HG02678 (cell line): ENCODE measurements around the gene MED26.

Experiments
- ATAC-seq: cut with Tn5 transposase; IDR thresholded peaks from one replicate; pipeline ENCODE4 v1.9.1; 2021; ENCODE audit warnings: mild to moderate bottlenecking, moderate library complexity; ENCODE audit not compliant: unreplicated experiment

MED26 gene

GRCh38 chr19:16650821-16651220 is 22.8 kb upstream of the MED26 start:
- ATAC-seq, result no peak

GRCh38 chr19:16649734-16650133 is 21.7 kb upstream of the MED26 start:
- no peak for ATAC-seq

- ATAC-seq, result no peak
Measured at GRCh38 chr19:16645140-16645539, 17.1 kb upstream of the MED26 start.

GRCh38 chr19:16641695-16642094 is 13.7 kb upstream of the MED26 start:
- ATAC-seq, result no peak

- no peak for ATAC-seq
Measured at GRCh38 chr19:16640951-16641350, 12.9 kb upstream of the MED26 start.

- ATAC-seq, result no peak
Measured at GRCh38 chr19:16638666-16639065, 10.7 kb upstream of the MED26 start.

GRCh38 chr19:16637535-16637934 is 9.5 kb upstream of the MED26 start:
- ATAC-seq, result no peak

GRCh38 chr19:16631465-16631864 is 3.5 kb upstream of the MED26 start:
- ATAC-seq, result no peak

GRCh38 chr19:16628984-16629691 is 1.1 kb upstream of the MED26 start:
- no peak for ATAC-seq

- no peak for ATAC-seq
Measured at GRCh38 chr19:16627928-16628182, 149 bp downstream of the MED26 start.

- no peak for ATAC-seq
Measured at GRCh38 chr19:16627193-16627927, 644 bp downstream of the MED26 start.

- no peak for ATAC-seq
Measured at GRCh38 chr19:16626796-16627192, 1.2 kb downstream of the MED26 start.

- ATAC-seq, result no peak
Measured at GRCh38 chr19:16625163-16625958, 2.6 kb downstream of the MED26 start.

- no peak for ATAC-seq
Measured at GRCh38 chr19:16624236-16624635, 3.8 kb downstream of the MED26 start.

- ATAC-seq, result no peak
Measured at GRCh38 chr19:16623576-16623975, 4.4 kb downstream of the MED26 start.

GRCh38 chr19:16623066-16623465 is 4.9 kb downstream of the MED26 start:
- no peak for ATAC-seq

- no peak for ATAC-seq
Measured at GRCh38 chr19:16621165-16621800, 6.7 kb downstream of the MED26 start.

GRCh38 chr19:16620584-16620983 is 7.4 kb downstream of the MED26 start:
- ATAC-seq, result no peak

GRCh38 chr19:16620018-16620417 is 8.0 kb downstream of the MED26 start:
- no peak for ATAC-seq

GRCh38 chr19:16619457-16619856 is 8.5 kb downstream of the MED26 start:
- no peak for ATAC-seq

- ATAC-seq, result no peak
Measured at GRCh38 chr19:16618248-16618647, 9.8 kb downstream of the MED26 start.

- ATAC-seq, result no peak
Measured at GRCh38 chr19:16615808-16616207, 12.2 kb downstream of the MED26 start.
